ENCODE measurements around the gene PRRC2A.
"Not testable (repeated sequence)": the region's sequence is repeated elsewhere in the genome, so short reads cannot be mapped to it uniquely, and the experiment has no call there.

PRRC2A gene

DNA sequence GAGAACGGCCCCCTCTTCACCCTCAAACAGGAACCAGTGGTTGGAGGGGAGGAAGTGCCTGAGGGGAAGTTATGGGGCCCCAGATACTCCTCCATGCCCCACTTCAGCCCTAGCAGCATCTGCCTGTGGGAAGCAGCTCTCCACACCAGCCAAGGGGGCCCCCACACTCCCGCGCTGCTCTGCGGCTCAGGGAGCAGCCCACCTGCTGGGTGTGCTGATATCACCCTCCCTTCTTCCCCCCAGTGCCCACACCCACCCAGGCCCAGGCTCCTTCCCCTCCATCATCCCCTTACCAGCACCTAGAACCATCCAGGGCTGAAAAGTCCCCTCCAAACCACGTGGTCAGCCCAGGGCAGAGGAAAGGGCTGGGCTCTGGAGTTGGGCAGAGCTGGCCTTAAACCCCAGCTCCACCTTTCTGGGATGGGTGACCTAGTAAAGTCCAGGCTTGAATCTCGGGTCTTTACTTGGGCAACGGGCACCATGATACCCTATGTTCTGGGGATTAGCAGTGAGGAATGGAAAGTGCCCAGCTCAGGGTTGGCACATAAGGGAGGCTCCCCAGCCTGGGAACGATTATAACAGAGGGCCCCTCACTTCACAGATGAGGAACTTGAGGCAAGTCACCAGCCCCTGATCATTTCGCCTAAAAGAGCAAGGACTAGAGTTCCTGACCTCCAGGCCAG is 33.8 kb upstream of the PRRC2A start:
- TF ChIP-seq, protein P1, sequence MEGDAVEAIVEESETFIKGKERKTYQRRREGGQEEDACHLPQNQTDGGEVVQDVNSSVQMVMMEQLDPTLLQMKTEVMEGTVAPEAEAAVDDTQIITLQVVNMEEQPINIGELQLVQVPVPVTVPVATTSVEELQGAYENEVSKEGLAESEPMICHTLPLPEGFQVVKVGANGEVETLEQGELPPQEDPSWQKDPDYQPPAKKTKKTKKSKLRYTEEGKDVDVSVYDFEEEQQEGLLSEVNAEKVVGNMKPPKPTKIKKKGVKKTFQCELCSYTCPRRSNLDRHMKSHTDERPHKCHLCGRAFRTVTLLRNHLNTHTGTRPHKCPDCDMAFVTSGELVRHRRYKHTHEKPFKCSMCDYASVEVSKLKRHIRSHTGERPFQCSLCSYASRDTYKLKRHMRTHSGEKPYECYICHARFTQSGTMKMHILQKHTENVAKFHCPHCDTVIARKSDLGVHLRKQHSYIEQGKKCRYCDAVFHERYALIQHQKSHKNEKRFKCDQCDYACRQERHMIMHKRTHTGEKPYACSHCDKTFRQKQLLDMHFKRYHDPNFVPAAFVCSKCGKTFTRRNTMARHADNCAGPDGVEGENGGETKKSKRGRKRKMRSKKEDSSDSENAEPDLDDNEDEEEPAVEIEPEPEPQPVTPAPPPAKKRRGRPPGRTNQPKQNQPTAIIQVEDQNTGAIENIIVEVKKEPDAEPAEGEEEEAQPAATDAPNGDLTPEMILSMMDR (IDR thresholded peaks at IDR 0.05; ENCODE audit: control insufficient read depth, extremely low read depth, insufficient read depth): no peak
- DNase-seq (ENCODE audit: low read depth): no peak
- H3K4me3 ChIP-seq (ENCODE audit: low read depth, low read length): no peak overlapping the region

DNA sequence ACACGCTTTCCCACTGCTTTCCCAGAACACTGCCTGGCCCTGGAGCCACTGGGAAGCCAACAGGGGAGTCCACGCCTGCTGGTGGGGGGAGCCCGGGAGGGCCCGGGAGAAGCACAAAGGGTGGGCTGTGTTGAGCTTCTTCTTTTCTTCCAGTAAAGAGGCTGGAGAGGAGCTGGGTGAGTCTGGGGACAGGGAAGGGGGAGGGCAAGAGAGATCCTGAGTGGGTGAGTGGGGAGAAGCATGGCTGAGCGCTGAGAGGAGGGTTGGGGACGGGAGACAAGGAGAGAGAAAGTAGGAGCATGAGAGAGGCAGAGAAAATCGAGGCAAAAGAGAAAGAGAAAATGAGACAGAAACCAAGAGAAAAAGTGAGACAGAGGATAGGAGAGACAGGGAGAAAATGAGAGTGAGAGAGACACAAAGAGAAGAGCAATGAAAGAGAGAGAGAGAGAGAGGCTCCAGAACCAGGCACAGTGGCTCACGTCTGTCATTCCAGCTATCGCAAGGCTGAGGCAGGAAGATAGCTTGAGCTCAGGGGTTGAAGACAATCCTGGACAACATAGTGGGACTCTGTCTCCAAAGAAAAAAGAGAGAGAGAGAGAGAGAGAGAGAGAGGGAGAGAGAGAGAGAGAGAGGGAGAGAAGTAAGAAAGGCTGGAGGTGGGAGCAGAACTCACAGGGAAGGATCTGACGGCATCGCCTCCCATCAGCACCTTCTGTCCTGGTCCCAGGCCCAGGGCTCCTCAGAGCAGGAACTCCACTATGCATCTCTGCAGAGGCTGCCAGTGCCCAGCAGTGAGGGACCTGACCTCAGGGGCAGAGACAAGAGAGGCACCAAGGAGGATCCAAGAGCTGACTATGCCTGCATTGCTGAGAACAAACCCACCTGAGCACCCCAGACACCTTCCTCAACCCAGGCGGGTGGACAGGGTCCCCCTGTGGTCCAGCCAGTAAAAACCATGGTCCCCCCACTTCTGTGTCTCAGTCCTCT is 32.4 kb upstream of the PRRC2A start:
- DNase-seq (ENCODE audit: low read depth): no peak
- TF ChIP-seq, protein P1 (IDR thresholded peaks at IDR 0.05; ENCODE audit: control insufficient read depth, extremely low read depth, insufficient read depth): no peak
- H3K4me3 ChIP-seq (ENCODE audit: low read depth, low read length): no peak overlapping the region

DNA sequence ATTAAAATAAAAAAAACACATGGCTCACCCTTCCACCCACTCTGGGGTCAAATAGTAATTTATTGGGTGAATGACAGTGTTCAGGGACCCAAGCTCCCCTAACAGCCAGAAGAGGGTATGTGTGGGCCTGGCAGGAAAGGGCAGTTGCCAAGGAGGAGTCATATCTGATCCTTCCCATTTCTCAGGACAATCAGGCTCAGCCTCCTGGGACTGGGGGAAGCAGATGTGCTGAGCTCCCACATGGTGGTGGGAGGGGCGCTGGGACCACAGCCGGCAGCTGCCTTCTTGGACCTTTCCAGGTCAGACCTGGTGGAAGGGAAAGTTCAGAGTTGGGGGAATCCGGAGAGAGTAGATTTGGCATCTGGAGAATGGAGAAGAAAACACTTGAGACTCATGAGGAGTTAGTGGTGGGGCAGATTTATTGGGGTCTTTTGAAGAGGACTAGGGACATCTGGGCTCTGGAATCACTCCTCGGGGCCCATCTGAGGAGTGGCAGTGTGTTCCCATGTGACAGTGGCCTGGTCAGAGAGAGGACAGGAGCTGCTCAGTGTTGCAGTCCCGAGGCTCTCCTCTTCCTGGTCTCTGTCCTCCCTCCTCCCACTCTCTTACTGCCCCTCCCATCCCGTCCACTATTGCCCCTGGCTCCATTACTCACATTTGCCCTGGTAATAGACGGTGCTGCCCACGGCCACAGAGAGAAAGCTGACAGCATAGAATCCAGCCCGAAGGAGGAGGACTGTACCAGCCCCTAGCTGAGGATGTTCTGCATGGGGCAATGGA is 31.5 kb upstream of the PRRC2A start:
- H3K4me3 ChIP-seq (ENCODE audit: low read depth, low read length): no peak overlapping the region
- DNase-seq (ENCODE audit: low read depth): no peak
- TF ChIP-seq, protein P1 (IDR thresholded peaks at IDR 0.05; ENCODE audit: control insufficient read depth, extremely low read depth, insufficient read depth): no peak

DNA sequence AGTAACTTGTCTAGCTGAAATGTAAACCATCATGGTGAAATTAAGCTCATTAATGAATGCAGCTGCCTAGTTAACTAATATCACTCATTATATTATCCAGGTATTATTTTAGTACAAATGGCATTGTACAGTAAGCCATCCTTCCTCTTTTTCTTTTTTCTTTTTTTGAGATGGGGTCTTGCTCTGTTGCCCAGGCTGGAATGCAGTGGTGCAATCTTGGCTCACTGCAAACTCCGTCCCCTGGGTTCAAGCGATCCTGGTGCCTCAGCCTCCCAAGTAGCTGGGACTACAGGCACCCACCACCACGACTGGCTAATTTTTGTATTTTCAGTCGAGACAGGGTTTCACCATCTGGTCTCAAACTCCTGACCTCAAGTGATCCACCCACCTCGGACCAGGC is 29.8 kb upstream of the PRRC2A start:
- not testable (repeated sequence) for DNase-seq (ENCODE audit: low read depth); H3K4me3 ChIP-seq (ENCODE audit: low read depth, low read length)

DNA sequence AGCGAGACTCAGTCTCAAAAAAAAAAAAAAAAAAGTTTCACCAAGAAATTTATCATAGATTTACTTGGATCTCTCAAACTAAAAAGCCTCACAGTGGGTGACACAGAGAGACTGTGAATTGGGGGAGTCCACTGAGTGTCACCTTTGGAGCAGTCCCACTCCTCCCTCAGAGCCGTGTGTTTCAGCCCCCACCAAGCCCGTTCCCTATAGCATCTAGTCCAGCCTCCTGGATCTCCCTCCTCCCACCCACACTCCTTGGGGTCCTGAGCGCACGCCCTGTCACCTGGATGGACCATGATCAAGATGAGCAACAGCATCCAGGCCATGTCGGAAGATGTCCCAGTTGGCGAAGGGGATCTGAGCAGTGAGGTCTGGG is 28.1 kb upstream of the PRRC2A start:
- no peak for DNase-seq (ENCODE audit: low read depth)
- H3K4me3 ChIP-seq (ENCODE audit: low read depth, low read length): no peak overlapping the region
- TF ChIP-seq, protein P1 (IDR thresholded peaks at IDR 0.05; ENCODE audit: control insufficient read depth, extremely low read depth, insufficient read depth): no peak

DNA sequence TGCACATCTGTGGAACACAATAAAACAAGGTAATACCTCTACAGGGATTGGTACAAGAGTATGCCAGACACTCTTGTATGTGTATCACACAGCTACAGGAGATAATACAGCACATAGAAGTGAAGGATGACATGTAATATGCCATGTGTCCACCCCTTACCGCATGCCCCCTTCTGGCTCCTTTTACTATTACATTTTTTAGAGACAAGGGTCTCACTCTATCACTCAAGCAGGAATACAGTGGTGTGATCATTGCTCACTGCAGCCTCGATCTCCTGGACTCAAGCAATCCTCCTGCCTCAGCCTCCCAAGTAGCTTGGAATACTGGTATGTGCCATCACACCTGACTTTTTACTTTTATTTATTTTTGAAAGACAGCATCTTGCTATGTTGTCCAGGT is 23.5 kb upstream of the PRRC2A start:
- DNase-seq (ENCODE audit: low read depth): no peak
- no peak overlapping the region for H3K4me3 ChIP-seq (ENCODE audit: low read depth, low read length)
- TF ChIP-seq, protein P1 (IDR thresholded peaks at IDR 0.05; ENCODE audit: control insufficient read depth, extremely low read depth, insufficient read depth): peak; percentile 13; the same call in 1 of the 2 replicates

DNA sequence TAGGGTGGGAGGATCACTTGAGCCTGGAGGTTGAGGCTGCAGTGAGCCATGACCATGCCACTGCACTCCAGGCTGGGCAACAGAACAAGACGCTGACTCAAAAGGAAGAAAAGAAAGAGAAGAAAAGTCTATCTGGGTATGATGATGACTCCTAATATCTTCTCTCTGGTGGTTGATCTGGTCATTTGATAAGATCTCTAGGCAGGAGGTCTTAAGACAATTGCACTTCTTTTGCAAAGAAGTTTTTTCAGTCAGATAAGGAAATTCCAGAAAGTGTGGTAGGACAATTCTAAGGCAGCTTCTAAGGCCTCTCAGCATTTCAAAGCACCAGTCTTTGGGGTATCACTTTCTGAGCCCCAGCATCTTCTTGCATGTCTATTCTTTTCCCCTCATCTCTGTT is 13.2 kb upstream of the PRRC2A start:
- no peak overlapping the region for H3K4me3 ChIP-seq (ENCODE audit: low read depth, low read length)
- no peak for DNase-seq (ENCODE audit: low read depth)
- TF ChIP-seq, protein P1 (IDR thresholded peaks at IDR 0.05; ENCODE audit: control insufficient read depth, extremely low read depth, insufficient read depth): no peak

Data from LNCaP clone FGC (cell line).